SK-N-MC (cell line): ENCODE measurements around the gene IRF9.

Experiments
- EZH2 ChIP-seq: fragments of 200-600 bp; sonication (generic); IDR thresholded peaks from one replicate; pipeline ENCODE4 v1.6.1; 2017; ENCODE audit warnings: antibody characterized with exemption
- FOXP2 ChIP-seq: optimal IDR thresholded peaks from 2 replicates; pipeline ENCODE3; 2011; ENCODE audit warnings: mild to moderate bottlenecking, moderate library complexity; ENCODE audit not compliant: insufficient read depth; ENCODE audit errors: extremely low read length, control extremely low read depth
- POLR2AphosphoS5 ChIP-seq: IDR thresholded peaks from 2 replicates; pipeline ENCODE4 v1.6.1; 2012; ENCODE audit warnings: mild to moderate bottlenecking, low read depth, low read length, borderline replicate concordance

- TF ChIP-seq EZH2 (no peak), POLR2AphosphoS5 (peak; percentile 71; the same call in 1 of the 2 replicates), FOXP2 (peak; percentile 77)
Measured at GRCh38 chr14:24135834-24136683, 25.0 kb upstream of the IRF9 start, which contains the start of gene PSME1.
